Fibroblast of lung (primary cell): ENCODE data around the gene NUP210.

ENCODE experiments used
- CTCF ChIP-seq, 2 donors: IDR thresholded peaks in 1 of 2; conservative IDR thresholded peaks in 1 of 2; 1 replicate in 1 of 2; 2 replicates in 1 of 2; pipeline ENCODE4 v1.5.1; 2011 to 2012; ENCODE audit warnings: low read length in 2 of 2, control low read depth in 1 of 2, inconsistent platforms in 1 of 2, low read depth in 1 of 2, mild to moderate bottlenecking in 1 of 2
- EZH2 ChIP-seq: IDR thresholded peaks from 2 replicates; pipeline ENCODE4 v1.5.1; 2012; ENCODE audit warnings: low read length, control low read depth, mild to moderate bottlenecking; ENCODE audit errors: missing control alignments

GRCh38 chr3:13463618-13464400 is 43.7 kb upstream of the NUP210 start:
- TF ChIP-seq CTCF (conservative IDR thresholded peaks at IDR 0.05 in 1 of 2, IDR thresholded peaks at IDR 0.05 in 1 of 2; ENCODE audit: low read depth in 1 of 2, low read length in 2 of 2) (no peak), EZH2 (no peak)
